ENCODE measurements around the gene CD79A. TPM values are rescaled to one million over a fixed set of nuclear protein-coding genes. Genes with fewer than 3 reads are reported as not detected.

The CD79A gene
- polyA plus RNA-seq, 1 donor from 2014 or later, result not detected

DNA sequence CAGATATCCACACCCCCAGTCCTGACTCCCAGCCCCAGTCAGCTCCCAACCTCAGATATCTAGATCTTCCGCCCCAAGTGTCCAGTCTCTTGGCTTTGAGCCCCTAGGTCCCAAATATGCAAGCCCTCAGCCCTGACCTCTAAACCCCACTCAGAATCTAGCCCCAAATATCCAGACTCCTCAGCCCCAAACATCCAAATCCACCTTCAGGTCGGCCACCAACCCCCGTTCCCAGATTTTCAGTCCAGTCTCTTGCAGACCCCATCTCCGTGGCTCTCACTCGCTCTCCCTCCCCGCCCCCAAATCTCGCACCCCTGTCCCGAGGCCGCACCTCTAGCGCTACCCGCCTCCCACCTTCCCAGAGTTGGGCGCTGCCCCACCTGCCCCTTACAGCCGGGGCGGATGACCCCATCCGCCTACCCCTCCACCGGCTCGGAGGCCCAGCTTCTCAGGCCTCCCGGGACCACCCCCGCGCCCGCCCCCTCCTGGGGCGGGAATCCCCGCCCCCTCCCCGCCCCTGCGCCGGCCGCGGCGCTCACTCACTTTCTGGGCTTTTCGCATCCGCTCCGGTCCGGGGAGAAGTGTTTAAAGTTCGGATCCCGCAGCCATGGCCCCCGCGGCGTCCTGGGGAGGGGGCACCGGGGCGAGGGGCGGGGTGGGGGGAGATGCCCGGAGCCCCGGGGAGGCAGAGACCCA is 50.6 kb downstream of the CD79A start:
- H3K27me3 ChIP-seq (ENCODE audit: insufficient read depth, low read depth, low read length), result peaks cover 96% of the 10 kb centered on the region
- H3F3A ChIP-seq (ENCODE audit: insufficient read depth, low read length, poor library complexity, severe bottlenecking), result no peaks in the 10 kb centered on the region
- H3K4me3 ChIP-seq (ENCODE audit: low read length), result peak overlapping the region; percentile 61
- no peaks in the 10 kb centered on the region for H3K9me3 ChIP-seq (ENCODE audit: low read length)
- H3K27ac ChIP-seq (ENCODE audit: low read length), result no peak overlapping the region
- H3K36me3 ChIP-seq (ENCODE audit: insufficient read depth, low read length), result no peaks in the 10 kb centered on the region
- no peak overlapping the region for H2AFZ ChIP-seq (ENCODE audit: low read depth, low read length)
- no peak overlapping the region for H3K4me2 ChIP-seq (ENCODE audit: low read length)
- no peaks in the 10 kb centered on the region for H3K79me2 ChIP-seq (replicated peaks; ENCODE audit: insufficient read depth, low read length)
- TF ChIP-seq, protein P1, sequence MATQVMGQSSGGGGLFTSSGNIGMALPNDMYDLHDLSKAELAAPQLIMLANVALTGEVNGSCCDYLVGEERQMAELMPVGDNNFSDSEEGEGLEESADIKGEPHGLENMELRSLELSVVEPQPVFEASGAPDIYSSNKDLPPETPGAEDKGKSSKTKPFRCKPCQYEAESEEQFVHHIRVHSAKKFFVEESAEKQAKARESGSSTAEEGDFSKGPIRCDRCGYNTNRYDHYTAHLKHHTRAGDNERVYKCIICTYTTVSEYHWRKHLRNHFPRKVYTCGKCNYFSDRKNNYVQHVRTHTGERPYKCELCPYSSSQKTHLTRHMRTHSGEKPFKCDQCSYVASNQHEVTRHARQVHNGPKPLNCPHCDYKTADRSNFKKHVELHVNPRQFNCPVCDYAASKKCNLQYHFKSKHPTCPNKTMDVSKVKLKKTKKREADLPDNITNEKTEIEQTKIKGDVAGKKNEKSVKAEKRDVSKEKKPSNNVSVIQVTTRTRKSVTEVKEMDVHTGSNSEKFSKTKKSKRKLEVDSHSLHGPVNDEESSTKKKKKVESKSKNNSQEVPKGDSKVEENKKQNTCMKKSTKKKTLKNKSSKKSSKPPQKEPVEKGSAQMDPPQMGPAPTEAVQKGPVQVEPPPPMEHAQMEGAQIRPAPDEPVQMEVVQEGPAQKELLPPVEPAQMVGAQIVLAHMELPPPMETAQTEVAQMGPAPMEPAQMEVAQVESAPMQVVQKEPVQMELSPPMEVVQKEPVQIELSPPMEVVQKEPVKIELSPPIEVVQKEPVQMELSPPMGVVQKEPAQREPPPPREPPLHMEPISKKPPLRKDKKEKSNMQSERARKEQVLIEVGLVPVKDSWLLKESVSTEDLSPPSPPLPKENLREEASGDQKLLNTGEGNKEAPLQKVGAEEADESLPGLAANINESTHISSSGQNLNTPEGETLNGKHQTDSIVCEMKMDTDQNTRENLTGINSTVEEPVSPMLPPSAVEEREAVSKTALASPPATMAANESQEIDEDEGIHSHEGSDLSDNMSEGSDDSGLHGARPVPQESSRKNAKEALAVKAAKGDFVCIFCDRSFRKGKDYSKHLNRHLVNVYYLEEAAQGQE (IDR thresholded peaks at IDR 0.05; ENCODE audit: borderline replicate concordance), result no peak
- no peak for TF ChIP-seq EZH2 (IDR thresholded peaks at IDR 0.05; ENCODE audit: borderline replicate concordance, insufficient read depth, low read length, poor library complexity, severe bottlenecking)
- no peak for TF ChIP-seq TAF1 (IDR thresholded peaks at IDR 0.05; ENCODE audit: low read depth)
- no peak for TF ChIP-seq POLR2AphosphoS5 (IDR thresholded peaks at IDR 0.05)
- H3K9ac ChIP-seq (ENCODE audit: low read length), result peak overlapping the region; percentile 7
- H3K9me2 ChIP-seq (ENCODE audit: insufficient read depth, low read length), result no peaks in the 10 kb centered on the region
- no peaks in the 10 kb centered on the region for H4K20me1 ChIP-seq (ENCODE audit: insufficient read depth)

DNA sequence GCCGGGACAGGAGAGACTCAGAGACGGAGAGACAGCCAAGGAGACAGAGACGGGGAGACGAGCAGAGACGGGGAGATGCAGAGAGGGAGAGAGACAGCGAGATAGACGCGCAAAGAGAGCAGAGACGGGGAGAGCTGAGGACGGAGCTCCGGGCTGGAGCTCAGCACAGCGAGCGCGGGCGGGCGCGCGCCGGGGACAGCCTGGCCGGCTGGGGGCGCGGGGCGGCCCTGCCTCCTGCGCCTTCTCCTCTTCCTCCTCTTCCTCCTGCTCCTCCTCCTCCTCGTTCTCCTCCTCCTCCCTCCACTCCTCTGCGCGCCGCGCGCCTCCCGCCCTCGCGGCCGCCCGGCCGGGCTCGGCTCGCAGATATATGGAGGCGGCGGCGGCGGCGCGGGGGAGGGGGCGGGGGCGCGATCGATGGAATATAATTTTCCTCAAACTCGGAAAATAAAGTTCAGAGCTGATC is 51.2 kb downstream of the CD79A start, which contains the start of gene ERFL:
ERFL (minus strand) TSS at position 229 of the 463 bp plus-strand sequence. CDS start 15,530 bp downstream, outside the sequence.
- no peak within 1 kb of the TSS for H3K27ac ChIP-seq (ENCODE audit: low read length)
- no peaks in the 10 kb centered on the region for H3K36me3 ChIP-seq (ENCODE audit: insufficient read depth, low read length)
- H4K20me1 ChIP-seq (ENCODE audit: insufficient read depth), result no peaks in the 10 kb centered on the region
- peak within 1 kb of the TSS; percentile 14 for H3K4me2 ChIP-seq (ENCODE audit: low read length)
- no peak for TF ChIP-seq SMC3 (conservative IDR thresholded peaks at IDR 0.05; ENCODE audit: poor library complexity)
- TF ChIP-seq RAD21 (conservative IDR thresholded peaks at IDR 0.05), result no peak
- TF ChIP-seq TAF1 (IDR thresholded peaks at IDR 0.05; ENCODE audit: low read depth), result no peak
- peak; percentile 12 for TF ChIP-seq MXI1 (conservative IDR thresholded peaks at IDR 0.05; ENCODE audit: poor library complexity, severe bottlenecking)
- H3K79me2 ChIP-seq (replicated peaks; ENCODE audit: insufficient read depth, low read length), result no peaks in the 10 kb centered on the region
- no peak within 1 kb of the TSS for H2AFZ ChIP-seq (ENCODE audit: low read depth, low read length)
- no peaks in the 10 kb centered on the region for H3F3A ChIP-seq (ENCODE audit: insufficient read depth, low read length, poor library complexity, severe bottlenecking)
- H3K9ac ChIP-seq (ENCODE audit: low read length), result peak within 1 kb of the TSS; percentile 7
- H3K27me3 ChIP-seq (ENCODE audit: insufficient read depth, low read depth, low read length), result peaks cover 96% of the 10 kb centered on the region
- no peaks in the 10 kb centered on the region for H3K9me2 ChIP-seq (ENCODE audit: insufficient read depth, low read length)
- H3K9me3 ChIP-seq (ENCODE audit: low read length), result no peaks in the 10 kb centered on the region
- H3K4me3 ChIP-seq (ENCODE audit: low read length), result peak within 1 kb of the TSS; percentile 61

DNA sequence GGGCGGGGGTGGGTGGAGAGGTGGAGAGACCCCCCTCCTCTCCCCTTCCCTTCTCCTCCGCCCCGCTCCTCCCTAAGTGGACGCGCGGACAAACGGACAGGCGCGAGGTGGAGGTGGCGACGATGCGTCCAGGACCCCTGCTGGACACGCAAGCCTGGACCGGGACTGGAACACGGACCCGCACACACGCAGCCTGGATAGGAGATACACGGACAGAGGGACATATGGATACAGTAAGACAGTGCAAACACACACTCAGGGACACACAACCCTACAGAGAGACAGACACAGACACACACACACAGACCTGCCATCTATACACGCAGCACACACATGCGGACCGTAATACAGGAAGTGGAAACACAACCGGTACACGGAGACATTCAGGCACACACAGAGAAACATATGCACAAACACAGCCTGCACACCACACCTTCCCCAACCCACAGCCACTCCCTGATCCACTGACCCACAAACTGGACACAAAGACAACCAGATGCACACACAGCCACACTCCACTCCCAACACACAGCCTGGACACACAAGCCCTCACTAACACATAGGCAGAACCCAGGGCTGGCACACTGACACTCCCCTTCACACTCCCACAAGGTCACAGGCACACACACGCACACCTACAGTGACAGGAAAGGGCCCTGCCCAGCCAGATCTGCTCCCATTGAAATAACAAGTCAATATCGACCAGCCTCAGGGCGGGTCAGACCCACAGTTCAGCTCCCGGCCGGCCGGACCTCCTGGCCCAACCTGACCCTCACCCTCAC is 51.9 kb downstream of the CD79A start:
- Histone ChIP-seq H4K20me1 (ENCODE audit: insufficient read depth) (no peaks in the 10 kb centered on the region), H3F3A (ENCODE audit: insufficient read depth, low read length, poor library complexity, severe bottlenecking) (no peaks in the 10 kb centered on the region), H3K27ac (ENCODE audit: low read length) (no peak overlapping the region), H3K4me2 (ENCODE audit: low read length) (no peak overlapping the region), H3K36me3 (ENCODE audit: insufficient read depth, low read length) (no peaks in the 10 kb centered on the region), H3K9me3 (ENCODE audit: low read length) (no peaks in the 10 kb centered on the region), H3K9me2 (ENCODE audit: insufficient read depth, low read length) (no peaks in the 10 kb centered on the region), H3K9ac (ENCODE audit: low read length) (peak overlapping the region; percentile 7), H3K79me2 (replicated peaks; ENCODE audit: insufficient read depth, low read length) (no peaks in the 10 kb centered on the region), H3K27me3 (ENCODE audit: insufficient read depth, low read depth, low read length) (peaks cover 100% of the 10 kb centered on the region), H3K4me3 (ENCODE audit: low read length) (peak overlapping the region; percentile 61), H2AFZ (ENCODE audit: low read depth, low read length) (no peak overlapping the region)
- TF ChIP-seq POLR2AphosphoS5 (IDR thresholded peaks at IDR 0.05), result peak; percentile 17
- TF ChIP-seq, protein P1 (IDR thresholded peaks at IDR 0.05; ENCODE audit: borderline replicate concordance), result no peak
- TF ChIP-seq MXI1 (conservative IDR thresholded peaks at IDR 0.05; ENCODE audit: poor library complexity, severe bottlenecking), result peak; percentile 0

Data from neural cell (in vitro differentiated cells).